ENCODE data around the gene RNU7-1. TPM values are rescaled to one million over a fixed set of nuclear protein-coding genes. Genes with fewer than 3 reads are reported as not detected.

Gene RNU7-1
- total and polyA plus RNA-seq, 2 of the 4 experiments (the other 2 are of a cell fraction), result not detected

- H4K5ac ChIP-seq (ENCODE audit: low read depth, low read length), result no peak overlapping the region
- no peak overlapping the region for H2BK5ac ChIP-seq (ENCODE audit: low read depth, low read length, poor library complexity, severe bottlenecking)
- no peak overlapping the region for H3K4me3 ChIP-seq (ENCODE audit: insufficient read depth, low read depth, low read length)
- no peak overlapping the region for H3K4ac ChIP-seq (ENCODE audit: low read depth, low read length)
- H2AFZ ChIP-seq (replicated peaks; ENCODE audit: low read length, poor library complexity), result peak overlapping the region; percentile 51
- WGBS, 2 experiments (ENCODE audit: extremely low coverage in 2 of 2, insufficient read length in 1 of 2), result 63% methylated on average over 2 of the region's 24 CpGs; no CpG with 5 or more reads in 1 of the 2 experiments
- H4K91ac ChIP-seq (ENCODE audit: insufficient read depth, low read depth, low read length), result no peak overlapping the region
- H3K27me3 ChIP-seq (ENCODE audit: control insufficient read depth, insufficient read depth, low read length), result no peaks in the 10 kb centered on the region
- H3K18ac ChIP-seq (ENCODE audit: low read depth, low read length), result no peak overlapping the region
- in situ Hi-C loops (cut with MboI; ENCODE audit: low sequenced_read_pairs), result no loop called here
- no peaks in the 10 kb centered on the region for H3K9me3 ChIP-seq (ENCODE audit: control insufficient read depth, insufficient read depth, low read length)
- no peak overlapping the region for H4K8ac ChIP-seq (ENCODE audit: low read depth in 2 of 2, low read length in 2 of 2)
- no peak overlapping the region for H2BK15ac ChIP-seq (ENCODE audit: low read depth, low read length)
- peaks cover 5% of the 10 kb centered on the region; the same call in 1 of the 2 replicates for H3K4me1 ChIP-seq (ENCODE audit: control insufficient read depth, insufficient read depth, low read length)
- no peak overlapping the region for H2BK120ac ChIP-seq (ENCODE audit: low read depth, low read length)
- TF ChIP-seq MAFK (IDR thresholded peaks at IDR 0.05; ENCODE audit: low read depth, low read length) (no peak), USF2 (IDR thresholded peaks at IDR 0.05; ENCODE audit: low read depth, low read length) (no peak), MXI1 (IDR thresholded peaks at IDR 0.05; ENCODE audit: borderline replicate concordance, low read depth, low read length) (no peak), CTCF (conservative IDR thresholded peaks at IDR 0.05; ENCODE audit: low read depth, low read length) (no peak), RFX5 (IDR thresholded peaks at IDR 0.05; ENCODE audit: low read depth, low read length) (no peak), MAZ (IDR thresholded peaks at IDR 0.05; ENCODE audit: borderline replicate concordance, low read depth, low read length) (no peak)
- no peak overlapping the region for H3K23ac ChIP-seq (ENCODE audit: low read depth, low read length)
- no peak overlapping the region for H3K9ac ChIP-seq (ENCODE audit: low read depth, low read length)
- H4K20me1 ChIP-seq (ENCODE audit: insufficient read depth, low read length), result no peaks in the 10 kb centered on the region
- ChIA-PET POLR2A (ENCODE audit: unreplicated experiment) (no interaction called here), CTCF (no interaction called here)
- peak overlapping the region; percentile 55 for H2AK9ac ChIP-seq (replicated peaks; ENCODE audit: low read depth, low read length, poor library complexity)
- H3K9me1 ChIP-seq (ENCODE audit: insufficient read depth, low read length), result no peaks in the 10 kb centered on the region
- ATAC-seq (ENCODE audit: low read depth) (no peak), DNase-seq (no peak)
- no peak overlapping the region for H3K4me2 ChIP-seq (ENCODE audit: low read depth, low read length)
- dilution Hi-C loops (cut with HindIII; ENCODE audit: low sequenced_read_pairs, unreplicated experiment), result no loop called here
- H3K36me3 ChIP-seq (ENCODE audit: control insufficient read depth, insufficient read depth, low read length), result no peaks in the 10 kb centered on the region; the same call in 1 of the 2 replicates
- H3K14ac ChIP-seq (replicated peaks; ENCODE audit: low read depth, low read length), result no peak overlapping the region
- BruUV-seq (replicated peaks), result no TSS peak
- H3K27ac ChIP-seq (ENCODE audit: insufficient read depth, low read length), result no peak overlapping the region
- no peak overlapping the region for H3K56ac ChIP-seq (ENCODE audit: extremely low read depth, insufficient read depth, low read length)
- H2BK20ac ChIP-seq (ENCODE audit: low read depth, low read length), result no peak overlapping the region
- intact Hi-C loops (cut with micrococcal nuclease), result no loop called here
- no peaks in the 10 kb centered on the region for H3K79me1 ChIP-seq (ENCODE audit: low read depth in 1 of 2, low read length in 2 of 2)
- H2AK5ac ChIP-seq (ENCODE audit: low read depth, low read length), result no peak overlapping the region
These were observed 15.6 kb downstream of the RNU7-1 start for GRCh38 chr12:6959058-6959804.

All from IMR-90 (cell line).